Activated CD8-positive, alpha-beta T cell treated with anti-CD3 and anti-CD28 coated beads, Interleukin-2, amount 10 ng/mL, durations not matched to agents 7 days and 5 days (primary cell): ENCODE data around the gene GALNT6. TPM values are rescaled to one million over a fixed set of nuclear protein-coding genes. Genes with fewer than 3 reads are reported as not detected.

Experiments used
- ATAC-seq: fragments of 150-1000 bp; cut with Tn5 transposase; one replicate; pipeline ENCODE4 v1.10.0; 2021; ENCODE audit warnings: moderate library complexity
- CTCF ChIA-PET: fragments of 350-600 bp; sonication (Branson Sonifier 250); formaldehyde crosslinking; loops from one replicate; lab custom pipeline; 2021; ENCODE audit warnings: antibody characterized with exemption; lab: Charles Lee
- POLR2A ChIA-PET: fragments of 350-600 bp; sonication (Branson Sonifier 250); formaldehyde crosslinking; loops from one replicate; lab custom pipeline; 2021; ENCODE audit warnings: antibody characterized with exemption; lab: Charles Lee
- DNase-seq: peaks from one replicate; pipeline ENCODE4 v3.0.0-alpha.2; 2020
- H3K27ac Mint-ChIP-seq: one replicate; pipeline ENCODE4 v1.8.0; 2021; ENCODE audit warnings: mild to moderate bottlenecking, mixed read lengths
- H3K27me3 Mint-ChIP-seq: one replicate; pipeline ENCODE4 v1.8.0; 2021; ENCODE audit warnings: low read depth, mixed read lengths
- H3K36me3 Mint-ChIP-seq: one replicate; pipeline ENCODE4 v1.8.0; 2021; ENCODE audit warnings: low read depth, mixed read lengths
- H3K4me1 Mint-ChIP-seq: one replicate; pipeline ENCODE4 v1.8.0; 2021; ENCODE audit warnings: low read depth, mixed read lengths
- H3K4me3 Mint-ChIP-seq: one replicate; pipeline ENCODE4 v1.8.0; 2021; ENCODE audit warnings: mild to moderate bottlenecking, mixed read lengths
- H3K9me3 Mint-ChIP-seq: one replicate; pipeline ENCODE4 v1.8.0; 2022; ENCODE audit warnings: mixed read lengths; ENCODE audit not compliant: insufficient read depth
- total RNA-seq, 2 experiments: library from RNA; stranded (reverse); gene quantifications; one replicate each; pipeline ENCODE4 v1.2.3, GENCODE V29; 2021

The GALNT6 gene
- total RNA-seq, 2 experiments from 2014 or later: 40.4 to 43.1 TPM

DNA sequence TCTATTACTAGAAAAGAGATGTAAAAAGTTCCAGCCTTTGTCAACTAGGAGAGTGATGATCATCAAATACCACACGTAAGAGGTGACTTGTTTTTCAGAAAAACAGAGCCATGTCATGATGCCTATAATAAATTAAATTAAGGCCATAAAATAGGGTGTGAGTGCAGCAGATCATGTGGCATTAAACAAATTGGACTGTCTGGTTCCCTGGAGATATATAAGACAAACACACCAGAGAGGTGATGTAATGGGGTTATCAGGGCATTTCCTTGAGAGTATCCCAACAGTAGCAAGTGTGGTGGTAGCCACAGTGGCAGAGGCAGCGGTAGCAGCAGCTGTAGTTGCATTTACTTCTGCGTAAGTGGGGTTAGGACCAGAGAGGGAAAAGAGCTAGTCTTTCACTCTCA is 14.6 kb upstream of the GALNT6 start:
- Mint-ChIP-seq H3K36me3 (peaks cover 5% of the 10 kb centered on the region), H3K27me3 (no peaks in the 10 kb centered on the region), H3K4me1 (peaks cover 19% of the 10 kb centered on the region), H3K27ac (no peak overlapping the region), H3K9me3 (no peaks in the 10 kb centered on the region), H3K4me3 (no peak overlapping the region)
- CTCF ChIA-PET: interaction anchor here (1.0 kb wide), 1 partner anchor 19 kb away, joined by 3 read pairs; the partner anchor contains the start of gene SLC4A8
- DNase-seq (no peak), ATAC-seq (no peak)
- POLR2A ChIA-PET: no interaction called here

DNA sequence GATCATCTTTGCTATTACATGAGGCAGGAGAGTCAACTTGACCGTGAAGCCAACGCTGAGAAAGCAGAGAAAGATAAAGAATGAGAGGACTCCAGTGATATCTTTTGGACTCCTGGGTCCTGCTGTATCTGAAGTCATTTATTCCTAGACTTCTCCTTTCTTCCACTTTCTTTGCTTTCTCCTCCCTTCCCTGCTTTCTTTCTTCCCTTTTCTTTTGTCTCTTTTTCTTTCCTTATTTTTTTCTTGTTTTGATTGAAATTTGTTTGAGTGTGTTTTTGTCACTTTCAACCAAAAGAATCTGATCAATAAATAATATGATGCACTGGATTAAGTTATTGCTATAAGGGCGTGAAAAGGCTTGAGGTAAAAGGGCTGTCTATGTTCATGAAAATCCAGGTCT is 13.4 kb upstream of the GALNT6 start:
- ATAC-seq: no peak
- ChIA-PET POLR2A (no interaction called here), CTCF (no interaction called here)
- Mint-ChIP-seq H3K9me3 (no peaks in the 10 kb centered on the region), H3K4me3 (no peak overlapping the region), H3K36me3 (peaks cover 5% of the 10 kb centered on the region), H3K27me3 (no peaks in the 10 kb centered on the region), H3K27ac (no peak overlapping the region), H3K4me1 (peaks cover 19% of the 10 kb centered on the region)
- no peak for DNase-seq

DNA sequence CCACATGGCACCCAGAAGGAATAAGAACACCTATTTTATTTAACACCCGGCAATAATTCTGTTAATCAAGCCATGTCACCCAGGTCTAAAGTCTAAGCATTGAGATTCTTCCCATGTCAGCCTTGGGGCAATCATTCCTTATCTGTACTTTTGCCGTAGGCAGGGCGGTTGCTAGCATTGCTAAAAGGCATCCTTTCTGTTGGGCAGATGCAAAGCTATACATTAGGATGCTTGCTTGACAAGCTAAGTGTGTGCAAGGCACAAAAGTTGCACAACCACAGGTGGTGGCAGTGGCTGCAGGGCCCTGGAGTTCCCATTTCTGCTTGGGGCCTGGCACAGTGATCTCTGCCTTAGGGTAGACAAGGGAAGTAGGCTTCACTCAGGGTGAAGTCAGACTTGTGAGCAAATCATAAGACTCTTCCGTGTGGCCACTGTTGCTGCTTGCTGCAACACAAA is 12.5 kb upstream of the GALNT6 start:
- Mint-ChIP-seq H3K27me3 (peaks cover 2% of the 10 kb centered on the region), H3K27ac (no peak overlapping the region), H3K4me3 (no peak overlapping the region), H3K9me3 (no peaks in the 10 kb centered on the region), H3K36me3 (peaks cover 5% of the 10 kb centered on the region), H3K4me1 (peaks cover 19% of the 10 kb centered on the region)
- ATAC-seq (no peak), DNase-seq (no peak)
- POLR2A ChIA-PET: no interaction called here
- CTCF ChIA-PET: no interaction called here

DNA sequence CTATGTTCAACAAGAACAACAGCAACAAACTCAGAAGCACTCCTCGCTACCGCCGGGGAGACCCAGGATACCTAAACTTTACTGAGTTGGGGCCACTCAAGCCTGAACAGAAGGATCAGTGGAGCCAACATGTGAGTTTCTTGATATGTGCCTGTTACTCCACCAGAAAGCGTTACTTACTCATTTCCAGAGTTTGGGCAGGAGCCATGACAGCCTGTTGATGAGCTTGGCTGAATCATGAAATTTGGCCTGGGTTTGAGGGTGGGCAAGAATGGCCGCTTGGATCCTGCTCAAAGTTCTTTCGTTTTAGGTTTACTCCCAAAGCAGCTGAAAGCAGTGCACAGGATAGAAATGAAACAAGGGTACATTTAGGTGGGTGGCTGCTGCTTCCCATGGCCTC is 12.0 kb upstream of the GALNT6 start:
- DNase-seq (no peak), ATAC-seq (no peak)
- H3K4me1 Mint-ChIP-seq: peaks cover 19% of the 10 kb centered on the region
- POLR2A ChIA-PET: no interaction called here
- CTCF ChIA-PET: interaction anchor here (1.6 kb wide), 1 partner anchor 17 kb away, joined by 5 read pairs; no protein-coding TSS in a partner anchor
- no peaks in the 10 kb centered on the region for H3K9me3 Mint-ChIP-seq
- peaks cover 2% of the 10 kb centered on the region for H3K27me3 Mint-ChIP-seq
- no peak overlapping the region for H3K4me3 Mint-ChIP-seq
- peaks cover 5% of the 10 kb centered on the region for H3K36me3 Mint-ChIP-seq
- no peak overlapping the region for H3K27ac Mint-ChIP-seq

DNA sequence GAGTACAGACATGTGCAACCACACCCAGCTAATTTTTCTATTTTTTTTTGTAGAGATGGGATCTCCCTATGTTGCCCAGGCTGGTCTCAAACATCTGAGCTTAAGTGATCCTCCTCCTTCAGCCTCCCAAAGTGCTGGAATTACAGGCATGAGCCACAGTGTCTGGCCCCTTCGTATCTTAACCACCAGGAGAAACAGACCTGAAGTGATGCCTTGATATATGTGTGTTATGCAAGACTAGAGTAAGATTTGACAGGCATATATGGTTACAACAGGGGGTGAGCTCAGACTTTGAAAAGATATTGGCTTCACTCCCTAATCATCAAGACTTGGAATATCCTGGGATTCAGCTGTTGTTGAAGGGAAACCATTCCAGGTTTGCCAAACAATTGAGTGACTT is 10.7 kb upstream of the GALNT6 start:
- Mint-ChIP-seq H3K4me3 (no peak overlapping the region), H3K27me3 (peaks cover 2% of the 10 kb centered on the region), H3K4me1 (peaks cover 8% of the 10 kb centered on the region), H3K36me3 (peaks cover 5% of the 10 kb centered on the region), H3K27ac (no peak overlapping the region), H3K9me3 (no peaks in the 10 kb centered on the region)
- ATAC-seq (no peak), DNase-seq (no peak)
- ChIA-PET CTCF (interaction anchor here (1.6 kb wide), 1 partner anchor 19 kb away, joined by 5 read pairs; no protein-coding TSS in a partner anchor), POLR2A (no interaction called here)

DNA sequence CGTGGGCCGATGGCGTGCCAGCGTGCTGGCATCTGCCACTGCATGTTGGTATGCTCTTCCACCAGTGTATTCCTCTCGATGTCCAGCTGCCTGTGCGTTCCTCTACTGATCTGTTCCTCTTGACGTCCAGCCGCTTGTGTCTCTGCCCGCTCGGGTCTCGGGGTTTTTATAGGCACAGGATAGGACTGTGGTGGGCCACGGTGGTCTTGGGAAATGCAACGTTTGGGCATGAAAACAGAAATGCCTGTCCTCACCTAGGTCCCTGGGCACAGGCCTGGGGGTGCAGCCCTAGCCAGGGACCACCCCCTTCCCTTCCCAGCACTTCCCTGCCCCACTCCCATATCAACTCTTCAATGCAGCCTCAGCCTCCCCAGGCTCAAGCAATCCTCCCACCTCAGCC is 10.3 kb upstream of the GALNT6 start:
- no peak for ATAC-seq
- POLR2A ChIA-PET: no interaction called here
- DNase-seq: no peak
- CTCF ChIA-PET: interaction anchor here (1.6 kb wide), 1 partner anchor 19 kb away, joined by 5 read pairs; no protein-coding TSS in a partner anchor
- Mint-ChIP-seq H3K9me3 (no peaks in the 10 kb centered on the region), H3K27me3 (peaks cover 2% of the 10 kb centered on the region), H3K4me3 (no peak overlapping the region), H3K4me1 (peaks cover 5% of the 10 kb centered on the region), H3K36me3 (peaks cover 5% of the 10 kb centered on the region), H3K27ac (no peak overlapping the region)

DNA sequence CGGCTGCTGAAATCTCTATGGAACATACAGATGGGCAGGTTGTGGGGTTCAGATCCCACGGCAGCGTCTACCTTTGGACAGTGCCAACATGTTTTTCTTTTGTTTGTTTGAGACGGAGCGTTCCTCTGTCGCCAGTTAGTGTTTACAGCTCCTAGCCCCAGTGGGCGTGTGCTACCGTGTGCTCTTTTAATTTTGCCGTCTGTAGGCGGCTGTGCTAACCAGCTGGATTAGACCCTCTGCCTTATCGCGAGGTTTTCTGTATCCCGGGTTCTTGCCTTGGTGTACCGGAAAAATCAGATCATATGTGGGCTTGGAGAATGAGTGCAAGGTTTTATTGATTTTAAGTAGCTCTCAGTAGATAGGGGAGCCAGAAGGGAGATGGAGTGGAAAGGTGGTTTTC is 9.8 kb upstream of the GALNT6 start:
- DNase-seq: no peak
- Mint-ChIP-seq H3K4me3 (no peak overlapping the region), H3K27me3 (peaks cover 2% of the 10 kb centered on the region), H3K4me1 (peaks cover 4% of the 10 kb centered on the region), H3K9me3 (no peaks in the 10 kb centered on the region), H3K36me3 (peaks cover 5% of the 10 kb centered on the region), H3K27ac (no peak overlapping the region)
- no peak for ATAC-seq
- CTCF ChIA-PET: no interaction called here
- POLR2A ChIA-PET: no interaction called here

DNA sequence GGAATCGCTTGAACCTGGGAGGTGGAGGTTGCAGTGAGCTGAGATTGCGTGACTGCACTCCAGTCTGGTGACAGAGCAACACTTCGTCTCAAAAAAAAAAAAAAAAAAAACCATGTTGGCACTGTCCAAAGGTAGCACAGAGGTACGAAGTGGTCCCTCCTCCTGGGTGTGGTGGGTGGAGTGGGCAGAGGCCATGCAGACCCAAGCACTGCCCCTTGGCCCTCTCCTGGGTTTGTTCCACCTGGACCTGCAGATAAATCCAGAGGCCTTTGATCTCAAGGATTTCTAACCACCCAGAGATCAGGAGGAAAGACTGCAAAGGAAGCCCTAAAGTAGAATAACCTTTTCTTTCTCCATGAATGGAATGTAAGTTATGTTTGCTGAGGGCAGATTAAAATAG is 8.7 kb upstream of the GALNT6 start:
- CTCF ChIA-PET: interaction anchor here (0.7 to 7.0 kb wide), 2 partner anchors 21 to 24 kb away, joined by 3 to 43 read pairs; no protein-coding TSS in a partner anchor
- peaks cover 2% of the 10 kb centered on the region for H3K27me3 Mint-ChIP-seq
- DNase-seq: no peak
- no peak overlapping the region for H3K27ac Mint-ChIP-seq
- POLR2A ChIA-PET: no interaction called here
- peaks cover 5% of the 10 kb centered on the region for H3K36me3 Mint-ChIP-seq
- H3K9me3 Mint-ChIP-seq: no peaks in the 10 kb centered on the region
- no peak for ATAC-seq
- H3K4me1 Mint-ChIP-seq: peaks cover 14% of the 10 kb centered on the region
- no peak overlapping the region for H3K4me3 Mint-ChIP-seq

DNA sequence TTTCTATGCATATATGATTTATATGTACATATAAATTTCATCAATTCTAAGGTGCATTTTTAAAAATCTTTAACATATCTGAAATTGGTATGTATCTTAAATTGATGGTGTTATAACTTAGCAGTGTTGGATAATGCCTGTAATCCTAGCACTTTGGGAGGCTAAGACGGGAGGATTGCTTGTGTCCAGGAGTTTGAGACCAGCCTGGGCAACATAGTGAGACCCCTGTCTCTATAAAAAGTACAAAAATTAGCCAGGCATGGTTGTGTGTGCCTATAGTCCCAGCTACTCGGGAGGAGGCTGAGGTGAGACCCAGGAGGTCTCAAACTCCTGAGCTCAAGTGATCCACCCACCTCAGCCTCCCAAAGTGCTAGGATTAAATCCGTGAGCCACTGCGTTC is 6.5 kb upstream of the GALNT6 start:
- CTCF ChIA-PET: interaction anchor here (1.0 to 7.0 kb wide), 4 partner anchors 23 to 135 kb away, joined by 3 to 43 read pairs (median 4); no protein-coding TSS in a partner anchor
- peaks cover 36% of the 10 kb centered on the region for H3K4me1 Mint-ChIP-seq

DNA sequence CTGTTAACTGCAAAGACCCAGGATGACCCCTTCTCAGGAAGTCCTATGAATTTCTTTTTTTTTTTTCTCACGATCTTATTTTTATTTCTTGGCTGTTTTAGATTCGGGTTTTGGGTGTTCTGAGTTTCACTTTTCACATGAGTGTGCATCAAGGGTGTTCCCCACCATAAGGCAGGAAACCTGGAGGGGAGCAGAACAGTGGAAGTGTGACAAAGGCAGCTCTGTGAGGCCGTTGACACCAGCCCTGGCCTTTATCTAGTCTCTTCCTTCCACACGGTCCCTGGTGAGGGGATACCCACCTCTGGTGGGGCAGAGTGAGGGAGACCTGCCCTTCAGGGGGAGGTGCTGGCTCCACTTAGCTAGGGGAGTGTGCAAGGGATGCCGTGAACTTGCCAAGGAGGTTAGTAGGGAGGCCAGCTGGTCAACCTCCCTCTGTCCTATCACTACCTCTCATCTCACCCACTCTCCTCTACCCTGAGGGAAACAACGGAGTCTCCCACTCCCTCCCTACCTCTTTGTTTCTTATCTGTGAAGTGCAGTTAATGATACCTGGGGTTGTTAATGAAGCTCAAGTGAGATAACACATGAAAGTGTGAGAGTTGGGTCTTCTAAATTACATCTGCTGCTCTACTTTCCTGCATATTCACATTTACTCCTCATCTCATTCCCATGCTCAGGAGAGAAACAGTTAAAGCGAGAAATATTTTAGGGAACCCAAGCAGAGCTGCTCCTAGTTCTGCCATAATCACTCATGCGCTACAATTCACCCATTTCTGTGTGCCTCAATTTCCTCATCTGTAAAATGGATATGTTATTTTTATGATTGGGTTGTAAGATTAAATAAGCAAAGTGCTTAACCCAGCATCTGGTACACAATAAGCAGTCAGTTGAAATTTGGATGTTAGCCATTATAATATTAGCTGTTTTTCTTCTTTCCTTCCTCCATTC is 4.4 kb upstream of the GALNT6 start:
- DNase-seq: peak; percentile 59
- peaks cover 47% of the 10 kb centered on the region for H3K4me1 Mint-ChIP-seq
- peak overlapping the region; percentile 84 for H3K4me3 Mint-ChIP-seq
- peak; percentile 24 for ATAC-seq
- POLR2A ChIA-PET: interaction anchor here (0.8 to 1.4 kb wide), 3 partner anchors 11 to 27 kb away, joined by 3 to 5 read pairs (median 5); no protein-coding TSS in a partner anchor
- H3K27ac Mint-ChIP-seq: peak overlapping the region; percentile 97
- H3K27me3 Mint-ChIP-seq: peaks cover 2% of the 10 kb centered on the region
- peaks cover 4% of the 10 kb centered on the region for H3K36me3 Mint-ChIP-seq
- no peaks in the 10 kb centered on the region for H3K9me3 Mint-ChIP-seq
- CTCF ChIA-PET: interaction anchor here (0.8 to 7.0 kb wide), 6 partner anchors 9 to 425 kb away, joined by 3 to 43 read pairs (median 3); no protein-coding TSS in a partner anchor

More for the DNA sequence above, 6.5 kb upstream of the GALNT6 start:
- H3K27ac Mint-ChIP-seq: no peak overlapping the region
- peaks cover 2% of the 10 kb centered on the region for H3K27me3 Mint-ChIP-seq
- DNase-seq (no peak), ATAC-seq (no peak)
- H3K4me3 Mint-ChIP-seq: no peak overlapping the region
- peaks cover 4% of the 10 kb centered on the region for H3K36me3 Mint-ChIP-seq
- POLR2A ChIA-PET: no interaction called here
- H3K9me3 Mint-ChIP-seq: no peaks in the 10 kb centered on the region

DNA sequence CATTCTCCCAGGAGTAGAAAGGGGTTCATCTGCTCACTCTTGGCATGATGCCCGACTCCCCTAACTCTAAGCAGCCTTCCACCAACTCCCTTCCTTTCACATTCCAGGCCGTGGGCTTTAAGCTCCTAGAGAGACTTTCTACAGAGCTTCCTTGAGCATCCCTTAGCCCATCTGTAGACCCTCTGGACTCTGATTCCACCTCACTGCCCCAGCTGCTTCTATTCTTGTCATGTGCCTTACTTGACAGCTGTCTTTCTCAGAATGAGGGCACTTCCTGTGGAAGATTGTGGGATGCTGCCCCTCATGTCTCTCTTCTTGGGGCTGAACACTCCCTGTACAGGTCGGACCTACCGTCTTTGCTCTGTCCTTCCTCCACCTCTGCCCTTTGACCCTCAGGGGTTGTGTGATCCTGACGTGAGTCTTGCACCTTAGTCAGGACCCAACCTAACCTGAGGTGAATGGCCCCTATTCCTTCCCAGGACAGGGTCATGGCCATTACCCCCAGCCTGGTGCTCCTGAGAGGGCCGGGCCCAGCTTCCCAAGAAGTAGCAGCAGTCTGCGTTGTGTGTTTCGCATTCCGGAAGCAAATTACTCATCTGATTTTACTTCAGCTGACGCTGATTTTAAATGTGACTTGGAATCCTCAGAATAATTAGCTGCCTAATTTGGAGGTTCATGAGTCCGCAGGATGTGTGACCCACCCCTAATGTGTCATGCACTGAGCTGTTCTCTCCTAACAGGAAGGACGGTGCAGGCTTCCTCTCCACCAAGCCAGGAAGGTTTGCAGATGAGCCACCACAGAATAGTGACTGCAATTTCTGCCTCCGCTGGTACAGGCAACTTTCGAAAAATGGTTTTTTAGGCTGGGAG is 2.7 kb upstream of the GALNT6 start:
- Mint-ChIP-seq H3K27ac (peak overlapping the region; percentile 97), H3K4me1 (peaks cover 62% of the 10 kb centered on the region), H3K36me3 (peaks cover 9% of the 10 kb centered on the region), H3K4me3 (peak overlapping the region; percentile 84), H3K27me3 (no peaks in the 10 kb centered on the region), H3K9me3 (no peaks in the 10 kb centered on the region)
- ChIA-PET CTCF (interaction anchor here (0.9 to 7.0 kb wide), 8 partner anchors 10 to 723 kb away, joined by 3 to 43 read pairs (median 4); no protein-coding TSS in a partner anchor), POLR2A (interaction anchor here (1.2 kb wide), 1 partner anchor 71 kb away, joined by 4 read pairs; no protein-coding TSS in a partner anchor)
- DNase-seq (peak; percentile 70), ATAC-seq (peak; percentile 24)
